Prostate gland (tissue), 2 donors: ENCODE results near the gene CSNK2A1. TPM values are rescaled to one million over a fixed set of nuclear protein-coding genes. Genes with fewer than 3 reads are reported as not detected.

Experiments
- DNase-seq: peaks from one replicate; pipeline ENCODE4 v3.0.0-alpha.2; 2019; ENCODE audit warnings: low spot score
- H3K27ac ChIP-seq, 2 donors: fragments of 200-600 bp; sonication (generic); 2 replicates each; pipeline ENCODE4 v1.5.1; 2017 to 2019
- H3K27me3 ChIP-seq: fragments of 200-600 bp; sonication (generic); replicated peaks from 2 replicates; pipeline ENCODE4 v1.5.1; 2019; ENCODE audit not compliant: insufficient read depth
- H3K36me3 ChIP-seq, 2 donors: fragments of 200-600 bp; sonication (generic); 1 replicate in 1 of 2; 2 replicates in 1 of 2; pipeline versions ENCODE4 v1.5.1 to v1.8.1; 2017 to 2019
- H3K4me1 ChIP-seq: fragments of 200-600 bp; sonication (generic); replicated peaks from 2 replicates; pipeline ENCODE4 v1.5.1; 2019
- H3K4me3 ChIP-seq, 2 donors: fragments of 200-600 bp; sonication (generic); 2 replicates each; pipeline ENCODE4 v1.5.1; 2017 to 2019
- H3K9me3 ChIP-seq: fragments of 200-600 bp; sonication (generic); 2 replicates; pipeline ENCODE4 v1.5.1; 2017
- CTCF ChIP-seq, 4 experiments: fragments of 200-600 bp in 2 of 4; fragments of 450-650 bp in 2 of 4; sonication (generic) in 2 of 4; IDR thresholded peaks; 1 replicate in 3 of 4; 2 replicates in 1 of 4; pipeline ENCODE4 v1.5.1; 2016 to 2019; ENCODE audit warnings: antibody characterized with exemption in 4 of 4, mild to moderate bottlenecking in 2 of 4, moderate library complexity in 2 of 4
- POLR2A ChIP-seq: fragments of 450-650 bp; IDR thresholded peaks from one replicate; pipeline ENCODE4 v1.6.1; 2016; ENCODE audit warnings: antibody characterized with exemption, mild to moderate bottlenecking
- POLR2AphosphoS5 ChIP-seq: sonication (generic); formaldehyde crosslinking; IDR thresholded peaks from one replicate; pipeline ENCODE4 v1.6.1; 2017; ENCODE audit warnings: antibody characterized with exemption
- WGBS: methylation state at CpG from one replicate; pipeline ENCODE4 v1.1.5; 2018; 5-methylcytosine and 5-hydroxymethylcytosine counted together
- intact Hi-C: fragments of 100-400 bp; cut with DNase I; formaldehyde crosslinking; loops from one replicate; pipeline ENCODE4 v1.14.2; 2022
- total RNA-seq, 2 donors: library from RNA; depleted of rRNA; stranded (reverse); fragments of >200 nt; gene quantifications; one replicate each; pipeline ENCODE4 v1.1.0, GENCODE V29; 2016

CSNK2A1 gene
- total RNA-seq, 2 donors from 2014 or later, result 66.9 to 152 TPM

- peaks cover 4 to 7% of the 10 kb centered on the region in 2 donors for H3K36me3 ChIP-seq
- peak; percentile 6 for DNase-seq
- TF ChIP-seq CTCF (IDR thresholded peaks at IDR 0.05) (no peak), POLR2AphosphoS5 (no peak), POLR2A (no peak)
- no peaks in the 10 kb centered on the region for H3K9me3 ChIP-seq
- H3K27me3 ChIP-seq, result no peaks in the 10 kb centered on the region
- intact Hi-C loops, result no loop called here
- 54% methylated on average over 9 of the region's 9 CpGs for WGBS
- H3K4me3 ChIP-seq, result no peak overlapping the region
- no peak overlapping the region for H3K27ac ChIP-seq
- H3K4me1 ChIP-seq, result no peaks in the 10 kb centered on the region
Measured at GRCh38 chr20:483815-484644, 59.6 kb downstream of the CSNK2A1 start.

DNA sequence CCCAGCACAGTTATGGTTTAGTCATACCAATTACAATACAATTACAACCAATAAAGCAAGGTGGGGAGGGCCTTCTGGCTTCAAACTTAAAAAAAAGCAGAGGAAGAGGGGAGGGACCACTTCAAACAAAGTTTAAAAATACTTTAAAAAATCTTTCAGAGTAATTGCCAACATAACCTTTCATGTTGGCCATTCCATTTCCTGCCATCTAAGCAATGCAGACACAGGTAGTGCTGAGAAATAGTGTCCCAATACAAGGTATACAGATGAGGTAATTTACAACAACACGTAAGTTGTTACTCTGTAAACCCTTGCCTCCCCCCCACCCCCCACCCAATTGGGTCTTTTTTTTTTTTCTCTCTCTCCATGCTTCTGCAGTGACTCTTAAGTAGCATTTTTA is 62.4 kb downstream of the CSNK2A1 start:
- Histone ChIP-seq H3K4me1 (no peaks in the 10 kb centered on the region), H3K27ac (no peak overlapping the region), H3K27me3 (no peaks in the 10 kb centered on the region), H3K4me3 (no peak overlapping the region), H3K36me3 (peaks cover 3 to 7% of the 10 kb centered on the region in 2 donors), H3K9me3 (no peaks in the 10 kb centered on the region)
- WGBS, result 68% methylated on average over 1 of the region's 1 CpG
- DNase-seq, result no peak
- intact Hi-C loops, result no loop called here
- no peak for TF ChIP-seq POLR2A
- TF ChIP-seq POLR2AphosphoS5, result no peak
- TF ChIP-seq CTCF (IDR thresholded peaks at IDR 0.05), result no peak

- Histone ChIP-seq H3K4me1 (no peaks in the 10 kb centered on the region), H3K36me3 (peaks cover 0 to 7% of the 10 kb centered on the region in 2 donors), H3K27ac (peak overlapping the region in 1 of 2 donors; percentile 42), H3K9me3 (no peaks in the 10 kb centered on the region), H3K4me3 (no peak overlapping the region), H3K27me3 (no peaks in the 10 kb centered on the region)
- DNase-seq, result no peak
- intact Hi-C loops, result no loop called here
- no peak for TF ChIP-seq POLR2A
- no peak for TF ChIP-seq POLR2AphosphoS5
- no peak for TF ChIP-seq CTCF (IDR thresholded peaks at IDR 0.05)
- 33% methylated on average over 3 of the region's 3 CpGs for WGBS
Measured at GRCh38 chr20:480044-480443, 63.5 kb downstream of the CSNK2A1 start.

GRCh38 chr20:479487-479886 is 64.1 kb downstream of the CSNK2A1 start:
- TF ChIP-seq POLR2A (no peak), POLR2AphosphoS5 (peak; percentile 5)

DNA sequence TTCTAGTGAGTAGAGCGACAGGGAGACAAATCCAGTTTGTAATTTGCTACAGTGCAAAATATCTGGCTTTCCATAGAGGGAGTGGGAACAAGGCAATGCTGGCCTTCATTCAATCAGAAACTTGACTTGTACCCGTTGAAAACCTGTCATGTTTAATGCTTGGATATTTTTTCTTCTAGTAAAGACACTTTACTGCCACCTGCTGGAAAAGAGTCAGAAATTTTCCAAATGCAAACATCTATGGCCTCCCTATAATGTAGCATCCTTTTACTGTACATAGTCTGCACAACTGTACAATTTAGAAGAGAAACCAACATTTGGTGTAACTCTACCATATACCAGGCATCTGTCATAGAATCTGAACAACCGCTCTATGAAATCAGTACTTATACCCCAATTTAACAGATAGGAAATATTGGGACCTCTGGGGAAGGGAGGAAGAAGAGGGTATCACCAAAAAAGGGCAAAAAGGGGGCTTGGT is 64.6 kb downstream of the CSNK2A1 start:
- no peaks in the 10 kb centered on the region for H3K9me3 ChIP-seq
- TF ChIP-seq CTCF (IDR thresholded peaks at IDR 0.05), result peak; percentile 47 to 72 (median 70)
- TF ChIP-seq POLR2AphosphoS5, result no peak
- no peak for TF ChIP-seq POLR2A
- H3K27me3 ChIP-seq, result no peaks in the 10 kb centered on the region
- H3K4me1 ChIP-seq, result no peaks in the 10 kb centered on the region
- intact Hi-C loops, result loop anchor here (2.0 kb wide), 1 partner anchor 124 kb away; no protein-coding TSS in a partner anchor
- WGBS, result 54% methylated on average over 3 of the region's 3 CpGs
- no peak overlapping the region for H3K4me3 ChIP-seq
- peaks cover 0 to 7% of the 10 kb centered on the region in 2 donors for H3K36me3 ChIP-seq
- no peak overlapping the region for H3K27ac ChIP-seq
- peak; percentile 39 for DNase-seq

More at GRCh38 chr20:479487-479886, 64.1 kb downstream of the CSNK2A1 start:
- H3K4me3 ChIP-seq, result no peak overlapping the region
- DNase-seq, result no peak
- intact Hi-C loops, result loop anchor here (2.0 kb wide), 1 partner anchor 125 kb away; no protein-coding TSS in a partner anchor
- 22% methylated on average over 2 of the region's 2 CpGs for WGBS
- H3K4me1 ChIP-seq, result no peaks in the 10 kb centered on the region
- no peaks in the 10 kb centered on the region for H3K27me3 ChIP-seq
- no peaks in the 10 kb centered on the region for H3K9me3 ChIP-seq
- H3K27ac ChIP-seq, result no peak overlapping the region
- H3K36me3 ChIP-seq, result peaks cover 0 to 7% of the 10 kb centered on the region in 2 donors
